ENCODE measurements around the gene WSB2. TPM values are rescaled to one million over a fixed set of nuclear protein-coding genes. Genes with fewer than 3 reads are reported as not detected.
"Not testable (repeated sequence)": the region's sequence is repeated elsewhere in the genome, so short reads cannot be mapped to it uniquely, and the experiment has no call there.

WSB2 gene
- polyA plus RNA-seq, 10 donors: 56.2 to 73.1 (median 61.4) TPM

- DNase-seq: no peak
Measured at GRCh38 chr12:118036672-118037411, 24.1 kb downstream of the WSB2 start.

- no peak for DNase-seq
Measured at GRCh38 chr12:118035190-118036041, 25.6 kb downstream of the WSB2 start.

- DNase-seq: peak in 1 of 3 donors; percentile 52
Measured at GRCh38 chr12:118034429-118035189, 26.4 kb downstream of the WSB2 start.

- no peak for DNase-seq
Measured at GRCh38 chr12:118033902-118034301, 27.1 kb downstream of the WSB2 start.

- DNase-seq: no peak
Measured at GRCh38 chr12:118033323-118033722, 27.7 kb downstream of the WSB2 start.

GRCh38 chr12:118032188-118032587 is 28.8 kb downstream of the WSB2 start:
- no peak for DNase-seq

- DNase-seq: no peak
Measured at GRCh38 chr12:118029166-118029565, 31.8 kb downstream of the WSB2 start.

- DNase-seq: no peak
Measured at GRCh38 chr12:118025168-118025567, 35.8 kb downstream of the WSB2 start.

- no peak for DNase-seq
Measured at GRCh38 chr12:118023301-118023860, 37.6 kb downstream of the WSB2 start.

GRCh38 chr12:118022728-118023109 is 38.3 kb downstream of the WSB2 start:
- no peak for DNase-seq

- DNase-seq: not testable (repeated sequence)
Measured at GRCh38 chr12:118022097-118022727, 38.8 kb downstream of the WSB2 start.

- DNase-seq: no peak
Measured at GRCh38 chr12:118020036-118020435, 40.9 kb downstream of the WSB2 start.

- DNase-seq: no peak
Measured at GRCh38 chr12:118017926-118018325, 43.1 kb downstream of the WSB2 start.

- peak; percentile 97 to 98 (median 97) for DNase-seq
Measured at GRCh38 chr12:118016424-118017264, 44.3 kb downstream of the WSB2 start, which contains the start of gene RFC5. Gene RFC5, plus strand, starts transcription at chr12:118016703. Its CDS starts 125 bp downstream, at chr12:118016828.

- DNase-seq: no peak
Measured at GRCh38 chr12:118015944-118016343, 45.0 kb downstream of the WSB2 start.

GRCh38 chr12:118015306-118015705 is 45.7 kb downstream of the WSB2 start:
- no peak for DNase-seq

GRCh38 chr12:118013283-118013682 is 47.7 kb downstream of the WSB2 start:
- DNase-seq: no peak

- no peak for DNase-seq
Measured at GRCh38 chr12:118011961-118012360, 49.0 kb downstream of the WSB2 start.

- no peak for DNase-seq
Measured at GRCh38 chr12:118011377-118011776, 49.6 kb downstream of the WSB2 start.

GRCh38 chr12:118010903-118011302 is 50.1 kb downstream of the WSB2 start:
- DNase-seq: no peak
